GM21526 (cell line): Measurements from ENCODE around the gene MLX.
"Not testable (repeated sequence)": the region's sequence is repeated elsewhere in the genome, so short reads cannot be mapped to it uniquely, and the experiment has no call there.

Source experiments
- ATAC-seq: cut with Tn5 transposase; IDR thresholded peaks from one replicate; pipeline ENCODE4 v1.9.1; 2021; ENCODE audit warnings: moderate library complexity; ENCODE audit not compliant: unreplicated experiment, low FRiP score

The MLX gene

DNA sequence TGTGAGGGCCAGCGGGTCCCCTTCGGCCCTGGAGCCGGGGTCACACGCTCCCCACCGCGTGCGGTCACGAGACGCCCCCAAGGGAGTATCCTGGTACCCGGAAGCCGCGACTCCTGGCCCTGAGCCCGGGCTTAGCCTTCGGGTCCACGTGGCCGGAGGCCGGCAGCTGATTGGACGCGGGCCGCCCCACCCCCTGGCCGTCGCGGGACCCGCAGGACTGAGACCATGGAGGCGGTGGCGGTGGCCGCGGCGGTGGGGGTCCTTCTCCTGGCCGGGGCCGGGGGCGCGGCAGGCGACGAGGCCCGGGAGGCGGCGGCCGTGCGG, 30.9 kb upstream of the MLX start, which contains the start of gene NAGLU:
Gene NAGLU, plus strand, starts transcription at position 194 of the 324 bp plus-strand sequence. Its CDS starts 32 bp downstream, at position 226.
- peak; percentile 70 for ATAC-seq

- peak; percentile 55 for ATAC-seq
These were observed 30.3 kb upstream of the MLX start for GRCh38 chr17:42536372-42537155.

DNA sequence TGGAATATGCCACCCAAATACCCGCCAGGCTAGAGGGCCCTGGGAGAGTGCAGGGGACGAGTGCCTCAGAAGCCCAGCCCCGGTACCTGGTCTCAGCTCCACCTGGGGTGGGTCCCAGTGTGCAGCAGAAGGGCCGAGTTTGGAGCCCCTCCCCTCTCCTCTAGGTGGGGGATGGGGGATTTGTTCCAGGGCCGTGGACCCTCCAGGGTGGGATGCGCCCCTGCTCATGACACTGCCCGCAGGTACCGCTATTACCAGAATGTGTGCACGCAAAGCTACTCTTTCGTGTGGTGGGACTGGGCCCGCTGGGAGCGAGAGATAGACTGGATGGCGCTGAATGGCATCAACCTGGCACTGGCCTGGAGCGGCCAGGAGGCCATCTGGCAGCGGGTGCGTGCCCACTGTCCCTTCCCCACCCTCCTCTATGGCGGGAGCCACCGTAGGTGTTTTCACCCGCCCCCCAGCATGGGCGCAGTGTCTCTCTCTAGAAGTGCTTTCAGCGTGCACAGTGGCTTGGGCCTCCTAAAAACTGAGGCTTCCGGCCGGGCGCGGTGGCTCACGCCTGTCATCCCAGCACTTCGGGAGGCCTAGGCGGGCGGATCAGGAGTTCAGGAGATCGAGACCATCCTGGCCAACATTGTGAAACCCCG, 29.6 kb upstream of the MLX start:
- no peak for ATAC-seq

- no peak for ATAC-seq
These were observed 29.0 kb upstream of the MLX start for GRCh38 chr17:42537826-42538451.

DNA sequence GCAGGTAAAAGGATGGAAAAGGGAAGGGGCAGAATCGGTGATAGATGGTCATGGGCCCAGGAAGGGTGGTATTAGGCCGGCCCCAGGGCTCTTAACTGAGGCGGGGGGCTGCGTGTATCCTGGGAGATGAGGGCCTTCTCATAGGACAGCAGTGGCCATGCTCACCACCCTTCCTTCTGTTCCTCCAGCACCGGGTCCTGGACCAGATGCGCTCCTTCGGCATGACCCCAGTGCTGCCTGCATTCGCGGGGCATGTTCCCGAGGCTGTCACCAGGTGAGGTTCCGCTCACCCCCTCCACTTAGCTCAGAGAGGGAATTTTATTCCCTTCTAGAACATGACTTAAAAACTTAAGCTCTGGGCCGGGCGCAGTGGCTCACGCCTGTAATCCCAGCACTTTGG, 28.4 kb upstream of the MLX start:
- no peak for ATAC-seq

GRCh38 chr17:42540558-42540957, 26.3 kb upstream of the MLX start:
- not testable (repeated sequence) for ATAC-seq

DNA sequence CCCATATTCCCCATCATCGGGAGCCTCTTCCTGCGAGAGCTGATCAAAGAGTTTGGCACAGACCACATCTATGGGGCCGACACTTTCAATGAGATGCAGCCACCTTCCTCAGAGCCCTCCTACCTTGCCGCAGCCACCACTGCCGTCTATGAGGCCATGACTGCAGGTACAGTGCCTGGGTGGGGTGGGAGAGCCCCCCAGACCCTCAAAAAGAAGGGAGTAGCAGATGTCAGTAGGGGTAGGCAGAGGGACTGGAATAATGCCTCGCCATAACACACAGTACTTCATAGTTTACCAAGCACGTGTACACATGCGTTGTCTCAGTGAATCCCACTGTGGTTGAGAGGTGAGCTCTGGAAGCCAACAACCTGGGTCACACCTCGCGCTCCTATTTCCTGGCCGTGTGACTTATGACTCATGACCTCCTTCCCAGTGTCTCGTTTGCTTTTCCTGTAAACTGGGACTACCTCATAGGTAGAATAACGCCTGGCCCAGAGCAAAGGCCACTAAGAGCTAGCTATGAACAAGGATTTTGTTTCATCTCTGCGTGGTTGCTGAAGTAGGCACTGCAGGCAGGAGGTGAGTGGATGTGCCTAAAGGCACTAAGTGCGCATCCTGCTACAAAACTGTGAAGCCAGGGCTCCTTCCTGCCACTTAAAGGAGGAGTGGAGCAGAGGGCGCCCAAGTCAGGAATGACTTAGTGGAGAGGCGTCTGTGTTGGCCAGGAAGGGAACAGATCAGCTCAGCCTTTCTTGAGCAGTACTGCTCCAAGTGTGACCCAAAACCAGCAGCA, 25.7 kb upstream of the MLX start:
- no peak for ATAC-seq

DNA sequence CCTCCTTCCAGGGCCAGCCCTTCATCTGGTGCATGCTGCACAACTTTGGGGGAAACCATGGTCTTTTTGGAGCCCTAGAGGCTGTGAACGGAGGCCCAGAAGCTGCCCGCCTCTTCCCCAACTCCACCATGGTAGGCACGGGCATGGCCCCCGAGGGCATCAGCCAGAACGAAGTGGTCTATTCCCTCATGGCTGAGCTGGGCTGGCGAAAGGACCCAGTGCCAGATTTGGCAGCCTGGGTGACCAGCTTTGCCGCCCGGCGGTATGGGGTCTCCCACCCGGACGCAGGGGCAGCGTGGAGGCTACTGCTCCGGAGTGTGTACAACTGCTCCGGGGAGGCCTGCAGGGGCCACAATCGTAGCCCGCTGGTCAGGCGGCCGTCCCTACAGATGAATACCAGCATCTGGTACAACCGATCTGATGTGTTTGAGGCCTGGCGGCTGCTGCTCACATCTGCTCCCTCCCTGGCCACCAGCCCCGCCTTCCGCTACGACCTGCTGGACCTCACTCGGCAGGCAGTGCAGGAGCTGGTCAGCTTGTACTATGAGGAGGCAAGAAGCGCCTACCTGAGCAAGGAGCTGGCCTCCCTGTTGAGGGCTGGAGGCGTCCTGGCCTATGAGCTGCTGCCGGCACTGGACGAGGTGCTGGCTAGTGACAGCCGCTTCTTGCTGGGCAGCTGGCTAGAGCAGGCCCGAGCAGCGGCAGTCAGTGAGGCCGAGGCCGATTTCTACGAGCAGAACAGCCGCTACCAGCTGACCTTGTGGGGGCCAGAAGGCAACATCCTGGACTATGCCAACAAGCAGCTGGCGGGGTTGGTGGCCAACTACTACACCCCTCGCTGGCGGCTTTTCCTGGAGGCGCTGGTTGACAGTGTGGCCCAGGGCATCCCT, 23.5 kb upstream of the MLX start:
- no peak for ATAC-seq

- ATAC-seq: no peak
These were observed 22.0 kb upstream of the MLX start for GRCh38 chr17:42544874-42545283.

- ATAC-seq: not testable (repeated sequence)
These were observed 21.0 kb upstream of the MLX start for GRCh38 chr17:42545755-42546505.

GRCh38 chr17:42547001-42547461, 19.9 kb upstream of the MLX start:
- no peak for ATAC-seq

DNA sequence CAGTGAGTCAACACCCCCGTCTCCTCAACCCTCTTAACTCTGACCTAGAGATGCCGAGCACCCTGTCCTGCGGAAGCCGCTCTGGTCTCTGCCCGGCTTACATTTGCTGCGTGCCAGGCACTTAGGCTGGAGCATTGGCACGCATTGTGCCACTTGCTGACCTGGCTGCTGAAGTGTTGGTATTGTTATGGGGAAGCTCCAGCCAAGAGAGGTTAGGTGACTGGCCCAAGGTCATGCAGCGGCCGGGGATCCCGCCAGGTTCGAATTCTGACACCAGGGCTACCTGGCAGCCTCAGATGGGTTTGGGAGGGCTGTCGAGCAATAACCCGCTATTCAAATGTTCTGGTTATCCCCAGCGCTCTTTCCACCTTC, 19.2 kb upstream of the MLX start:
- ATAC-seq: no peak

GRCh38 chr17:42548070-42548837, 18.6 kb upstream of the MLX start:
- ATAC-seq: no peak

DNA sequence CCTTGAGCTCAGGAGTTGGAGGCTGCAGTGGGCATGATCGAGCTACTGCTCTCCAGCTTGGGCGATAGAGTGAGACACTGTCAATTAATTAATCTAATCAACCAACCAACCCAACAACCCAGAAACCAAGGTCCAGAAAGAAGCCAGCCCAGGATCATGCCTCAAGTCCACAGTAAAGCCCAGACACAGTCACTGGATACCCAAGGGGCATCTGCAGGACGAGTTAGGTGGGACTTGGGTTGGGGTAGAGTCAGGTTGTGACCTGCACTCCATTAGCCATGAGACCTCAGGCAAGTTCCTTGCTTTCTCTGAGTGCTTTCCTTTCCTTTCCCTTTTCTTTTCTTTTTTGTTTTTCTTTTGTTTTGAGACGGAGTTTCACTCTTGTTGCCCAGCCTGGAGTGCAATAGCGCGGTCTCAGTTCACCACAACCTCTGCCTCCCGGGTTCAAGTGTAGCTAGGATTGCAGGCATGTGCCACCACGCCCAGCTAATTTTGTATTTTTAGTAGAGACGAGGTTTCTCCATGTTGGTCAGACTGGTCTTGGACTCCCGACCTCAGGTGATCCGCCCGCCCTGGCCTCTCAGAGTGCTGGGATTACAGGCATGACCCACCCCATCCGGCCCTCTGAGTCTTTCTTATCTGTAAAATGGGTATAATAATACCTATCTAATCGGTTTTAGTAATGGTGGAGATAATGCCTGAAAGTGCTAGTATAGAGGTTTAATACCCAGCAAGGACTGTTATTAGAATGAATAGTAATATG, 17.7 kb upstream of the MLX start:
- ATAC-seq: no peak

DNA sequence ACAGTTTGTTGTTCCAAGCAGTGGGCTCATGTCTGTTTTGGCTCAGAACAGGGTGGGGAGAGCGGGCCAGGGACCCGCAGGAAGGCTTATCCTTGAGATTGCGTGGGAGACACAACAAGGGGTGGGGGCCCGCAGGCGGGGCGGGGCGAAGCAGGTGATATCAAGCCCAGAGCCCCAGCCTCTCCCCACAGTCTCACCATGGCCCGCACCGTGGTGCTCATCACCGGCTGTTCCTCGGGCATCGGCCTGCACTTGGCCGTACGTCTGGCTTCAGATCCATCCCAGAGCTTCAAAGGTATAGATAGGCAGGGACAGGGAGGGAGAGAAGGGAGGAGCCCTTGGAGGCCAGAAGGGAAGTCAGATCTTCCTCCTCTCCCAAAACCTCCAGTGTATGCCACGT, 14.2 kb upstream of the MLX start, which contains the start of gene HSD17B1:
Gene HSD17B1, plus strand, starts transcription at position 188 of the 400 bp plus-strand sequence. Its CDS starts 11 bp downstream, at position 199.
- ATAC-seq: not testable (repeated sequence)

GRCh38 chr17:42553161-42553818, 13.6 kb upstream of the MLX start:
- ATAC-seq: no peak

DNA sequence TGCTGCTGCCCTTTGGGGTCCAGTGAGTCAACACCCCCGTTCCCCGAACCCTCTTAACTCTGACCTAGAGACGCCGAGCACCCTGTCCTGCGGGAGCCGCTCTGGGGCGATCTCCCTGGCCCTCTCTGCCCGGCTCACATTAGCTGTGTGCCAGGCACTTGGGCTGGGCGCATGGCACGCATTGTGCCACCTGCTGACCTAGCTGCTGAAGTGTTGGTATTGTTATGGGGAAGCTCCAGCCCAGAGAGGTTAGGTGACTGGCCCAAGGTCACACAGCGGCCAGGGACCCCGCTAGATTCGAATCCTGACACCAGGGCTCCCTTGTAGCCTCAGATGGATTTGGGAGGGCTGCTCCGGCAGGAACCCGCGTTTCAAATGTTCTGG, 13.0 kb upstream of the MLX start:
- ATAC-seq: no peak
